DMS79 (cell line): ENCODE results near the gene MRPL10.

Experiments
- DNase-seq: peaks from one replicate; lab custom pipeline; 2025; lab: John Stamatoyannopoulos, UW

The MRPL10 gene

GRCh38 chr17:47839071-47839470 lies 7.7 kb upstream of the MRPL10 start:
- no peak for DNase-seq

DNA sequence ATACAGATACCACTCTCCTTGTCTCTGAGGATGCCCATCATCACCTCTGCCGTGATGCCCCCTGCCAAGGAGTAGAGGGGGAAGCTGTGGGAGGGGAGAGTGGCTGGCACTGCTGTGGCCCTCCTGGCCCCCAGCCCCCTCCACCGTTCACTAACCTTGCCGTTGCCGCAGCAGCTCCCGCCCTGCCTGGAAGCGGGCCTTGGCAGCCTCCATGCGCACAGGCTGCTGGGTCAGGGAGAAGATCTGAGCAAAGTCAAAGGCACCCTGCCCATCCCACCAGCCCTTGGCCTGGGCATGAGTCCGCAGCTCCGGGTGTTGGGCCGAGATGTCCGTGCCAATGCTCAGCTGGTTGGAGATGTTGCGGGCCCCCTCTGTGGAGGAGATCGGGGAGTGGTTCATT lies 7.3 kb upstream of the MRPL10 start:
- no peak for DNase-seq

DNA sequence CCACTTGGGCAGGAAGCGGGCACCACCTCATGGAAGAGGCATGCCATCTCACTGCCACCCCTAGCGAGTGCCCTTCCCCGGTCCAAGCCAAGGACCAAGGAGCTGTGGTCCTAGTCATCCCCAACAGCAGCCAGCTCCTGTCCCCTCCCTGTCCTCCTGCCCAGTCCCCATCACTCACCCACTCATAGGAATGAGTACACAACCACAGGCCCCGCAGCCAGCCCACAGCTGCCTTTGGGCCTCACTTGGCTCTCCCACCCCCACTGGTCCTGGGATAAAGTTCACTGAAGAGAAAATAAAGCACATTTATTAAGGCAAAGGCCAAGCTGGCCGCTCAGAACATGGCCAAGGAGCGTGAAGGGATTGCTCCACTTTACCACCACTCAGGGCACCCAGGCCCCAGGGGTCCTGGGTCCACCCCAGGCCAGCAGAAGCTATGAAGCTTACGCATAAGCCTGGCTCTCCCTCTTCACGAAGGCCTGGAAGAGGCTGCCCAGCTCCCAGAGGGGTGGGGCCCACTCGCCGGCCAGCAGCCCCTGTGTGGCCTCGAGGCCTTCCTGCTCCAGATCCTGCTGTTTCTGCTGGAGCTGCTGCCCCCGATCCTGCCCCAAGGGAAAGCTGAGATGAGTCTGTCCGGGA lies 6.2 kb upstream of the MRPL10 start:
- no peak for DNase-seq

DNA sequence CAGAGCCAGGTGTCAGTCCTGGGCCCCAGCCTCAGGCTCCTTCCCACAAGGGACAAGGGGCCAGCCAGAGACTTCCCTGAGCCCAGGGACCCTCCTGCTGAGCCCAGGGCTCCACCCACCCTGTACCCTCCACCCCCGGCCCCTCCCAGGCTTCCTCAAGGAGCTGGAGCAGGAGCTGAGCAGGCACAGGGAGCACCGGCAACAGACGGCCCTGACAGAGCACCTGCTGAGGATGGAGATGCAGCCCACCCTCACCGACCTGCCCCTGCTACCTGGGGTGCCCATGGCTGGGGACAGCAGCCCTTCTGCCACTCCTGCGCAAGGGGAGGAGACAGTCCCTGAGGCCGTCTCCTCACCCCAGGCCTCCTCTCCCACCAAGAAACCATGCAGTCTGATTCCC lies 5.3 kb upstream of the MRPL10 start:
- no peak for DNase-seq

DNA sequence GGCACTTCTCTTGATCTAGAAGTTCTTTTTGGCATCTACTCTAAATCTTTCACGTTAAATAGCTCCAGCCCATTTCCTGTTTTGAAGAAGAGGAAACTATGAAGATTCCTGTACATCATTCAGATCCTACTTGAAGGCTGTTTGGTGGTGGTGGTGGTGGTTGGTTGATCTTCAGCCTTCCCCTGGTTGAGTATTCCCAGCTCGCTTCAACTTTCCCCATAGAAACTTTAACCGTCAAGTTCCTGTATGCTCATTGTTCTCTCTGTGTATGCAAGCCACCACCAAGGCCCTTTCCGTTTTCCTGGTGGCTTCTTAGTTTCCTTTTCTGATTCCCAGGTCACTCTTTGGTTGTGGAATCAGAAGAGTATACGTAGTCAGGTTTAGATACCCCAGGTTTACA lies 3.4 kb upstream of the MRPL10 start:
- no peak for DNase-seq

DNA sequence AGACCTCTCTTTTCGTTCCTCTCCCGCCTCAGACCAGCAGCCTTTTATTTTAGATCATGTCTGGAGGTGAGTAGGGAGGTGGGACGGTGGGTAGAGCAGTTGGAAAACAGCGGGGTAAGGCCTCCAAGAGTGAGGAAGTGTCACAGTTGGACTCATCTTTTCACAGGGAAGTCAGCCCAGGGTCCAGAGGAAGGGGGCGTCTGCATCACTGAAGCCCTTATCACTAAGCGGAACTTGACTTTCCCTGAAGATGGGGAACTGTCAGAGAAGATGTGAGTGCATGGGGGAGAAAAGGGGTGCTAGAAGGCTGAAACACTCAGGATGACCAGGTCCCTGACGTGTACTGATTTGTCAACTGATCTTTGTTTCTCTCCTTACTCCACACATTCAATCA lies 590 bp upstream of the MRPL10 start:
- DNase-seq = no peak

GRCh38 chr17:47830396-47831002 lies 842 bp downstream of the MRPL10 start:
- no peak for DNase-seq

- DNase-seq = no peak
Observed at GRCh38 chr17:47829870-47830269, 1.5 kb downstream of the MRPL10 start.

DNA sequence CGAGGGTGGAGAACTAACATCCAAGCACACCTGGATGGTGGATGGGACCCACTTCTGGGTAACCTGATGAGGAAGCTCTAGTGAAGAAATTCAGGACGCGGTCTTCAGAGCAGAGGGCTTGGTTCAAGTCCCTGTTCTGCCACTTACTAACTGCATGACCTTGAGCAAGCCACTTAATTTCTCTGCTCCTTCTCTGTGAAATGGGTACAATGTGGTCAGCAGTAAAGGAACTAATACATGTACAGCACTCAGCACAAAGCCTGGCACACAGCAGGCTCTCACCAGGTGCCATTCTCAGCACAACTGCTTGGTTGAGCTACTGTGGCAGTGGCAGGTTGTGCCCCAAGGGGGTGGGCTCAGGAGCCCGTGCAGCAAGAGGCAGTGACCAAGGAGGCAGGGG lies 7.8 kb downstream of the MRPL10 start:
- no peak for DNase-seq

GRCh38 chr17:47822785-47823184 lies 8.6 kb downstream of the MRPL10 start:
- no peak for DNase-seq

- DNase-seq = peak; percentile 79
Observed at GRCh38 chr17:47821424-47822391, 9.6 kb downstream of the MRPL10 start, which contains the start of gene OSBPL7. Gene OSBPL7, minus strand, starts transcription at chr17:47821794. Its CDS starts 1,516 bp downstream, at chr17:47820278.

DNA sequence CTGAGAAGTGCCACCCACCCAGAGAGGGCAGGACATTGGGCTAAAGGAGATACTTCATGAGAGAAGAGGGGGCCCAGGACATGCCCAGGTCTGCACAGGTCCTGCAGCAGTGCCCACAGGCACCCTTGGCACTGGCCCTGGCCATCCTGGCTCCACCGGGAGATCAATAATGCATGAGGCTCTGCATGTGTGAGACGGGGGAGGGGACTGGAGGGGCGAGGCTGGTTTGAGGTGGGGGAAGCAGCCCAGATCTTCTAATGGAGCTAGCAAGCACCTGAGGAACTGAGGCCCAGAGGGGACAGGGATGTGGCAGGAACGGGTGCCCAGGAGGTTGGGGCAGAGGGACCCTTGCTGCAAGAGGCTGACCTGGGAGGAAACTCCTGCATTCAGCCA lies 10.3 kb downstream of the MRPL10 start:
- no peak for DNase-seq

DNA sequence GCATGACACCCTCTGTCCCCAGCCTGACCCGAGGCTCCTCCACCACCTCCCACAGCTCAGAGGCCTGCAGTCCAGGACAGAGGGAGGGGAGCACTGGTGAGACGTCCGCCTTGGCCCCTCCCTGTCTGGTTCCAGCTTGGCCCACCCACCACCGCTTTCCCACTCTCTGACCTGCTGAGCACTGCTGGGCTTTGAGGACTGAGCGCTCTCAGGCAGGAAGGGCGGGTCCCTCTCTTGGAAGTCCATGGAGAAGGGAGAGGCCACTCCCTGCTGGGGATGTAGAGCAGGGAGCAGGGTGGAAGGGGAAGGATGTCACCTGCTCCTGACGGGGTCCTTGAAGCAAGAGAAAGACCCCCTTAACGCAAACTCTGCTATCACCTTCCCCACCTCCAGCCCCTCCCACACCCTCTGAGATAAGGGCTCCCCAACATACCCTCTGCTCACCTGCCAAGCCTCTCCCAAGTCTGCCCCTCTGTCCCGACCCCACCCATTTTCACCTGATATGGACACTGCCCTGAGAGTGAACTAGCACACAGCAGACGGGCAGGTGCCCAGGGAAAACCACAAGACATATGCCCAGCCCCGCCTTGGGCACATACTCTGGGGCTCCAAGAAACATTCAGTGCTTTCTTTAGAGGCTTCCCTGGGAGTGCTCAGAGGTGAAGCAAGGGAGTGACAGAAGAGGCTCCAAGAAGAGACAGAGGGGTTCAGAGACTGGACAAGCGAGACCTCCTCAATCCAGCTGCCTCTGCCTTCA lies 11.1 kb downstream of the MRPL10 start:
- no peak for DNase-seq

DNA sequence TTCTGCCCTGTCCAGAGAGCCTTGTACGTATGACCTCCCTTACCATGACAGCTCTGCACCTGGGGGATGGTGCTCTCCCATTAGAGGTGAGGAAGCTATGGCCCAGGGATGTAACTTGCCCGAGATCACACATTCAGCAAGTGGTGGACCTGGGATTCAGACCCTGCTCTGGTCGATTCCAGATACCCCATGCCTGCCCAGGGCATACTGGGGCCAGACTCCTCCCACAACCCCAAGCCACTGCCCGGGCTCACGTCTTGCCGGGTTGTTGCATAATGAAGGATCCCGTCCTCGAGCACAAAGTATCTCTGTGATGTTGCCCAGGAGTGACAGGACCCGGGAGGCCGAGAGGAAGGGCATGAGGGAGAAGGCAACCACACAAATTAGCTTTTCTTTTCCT lies 11.9 kb downstream of the MRPL10 start:
- DNase-seq = no peak

DNA sequence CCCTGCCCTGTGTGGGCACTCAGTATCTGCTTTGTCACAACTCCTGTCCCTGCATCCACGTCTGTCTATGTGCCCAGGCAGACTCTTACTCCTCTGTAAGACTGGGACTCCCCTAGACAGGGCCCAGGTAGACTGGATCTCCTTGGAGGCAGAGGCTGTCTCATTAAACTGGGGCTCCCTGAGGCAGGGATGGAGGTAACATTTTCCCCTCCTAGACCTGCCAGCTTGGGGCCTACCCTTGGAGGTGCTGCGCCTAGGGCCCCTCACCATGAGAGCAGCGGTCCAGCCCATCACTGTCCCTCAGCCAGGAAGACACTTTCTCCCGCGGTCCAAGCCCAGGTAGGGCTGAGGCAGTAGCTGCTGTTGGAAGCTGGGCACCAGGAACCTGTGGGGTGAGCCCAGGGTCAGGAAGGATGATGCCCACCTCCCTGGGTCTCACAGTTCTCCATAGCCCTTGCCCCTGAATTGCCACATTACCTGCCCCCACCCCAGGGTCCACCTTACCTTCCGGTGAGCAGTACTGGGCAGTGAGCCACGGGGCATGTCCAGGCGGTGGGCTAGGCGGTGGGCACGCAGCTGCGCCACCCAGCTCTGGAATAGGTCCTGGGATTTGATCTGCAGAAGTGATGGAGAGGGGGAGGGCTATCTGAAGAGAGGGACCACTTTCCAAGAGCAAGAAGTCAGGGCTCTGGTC lies 13.2 kb downstream of the MRPL10 start:
- no peak for DNase-seq

DNA sequence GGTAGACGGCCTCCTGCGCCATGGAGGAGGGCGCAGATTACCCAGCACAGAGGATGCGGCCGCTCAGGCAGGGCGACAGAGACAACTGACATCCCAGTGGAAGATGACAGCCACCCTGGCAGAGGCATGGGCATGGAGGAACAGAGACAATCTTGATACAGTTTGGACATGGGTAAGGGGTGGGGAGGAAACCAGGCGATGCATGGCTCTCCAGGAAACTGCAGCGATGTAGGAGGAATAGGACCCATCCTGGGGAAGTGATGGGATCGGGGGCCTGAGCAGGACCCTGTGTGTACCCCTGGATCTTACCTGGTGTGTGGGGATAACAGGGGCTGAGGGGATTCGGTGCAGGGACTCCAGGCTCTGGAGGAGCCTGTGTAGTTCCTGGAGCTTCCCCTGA lies 14.4 kb downstream of the MRPL10 start:
- DNase-seq = no peak

DNA sequence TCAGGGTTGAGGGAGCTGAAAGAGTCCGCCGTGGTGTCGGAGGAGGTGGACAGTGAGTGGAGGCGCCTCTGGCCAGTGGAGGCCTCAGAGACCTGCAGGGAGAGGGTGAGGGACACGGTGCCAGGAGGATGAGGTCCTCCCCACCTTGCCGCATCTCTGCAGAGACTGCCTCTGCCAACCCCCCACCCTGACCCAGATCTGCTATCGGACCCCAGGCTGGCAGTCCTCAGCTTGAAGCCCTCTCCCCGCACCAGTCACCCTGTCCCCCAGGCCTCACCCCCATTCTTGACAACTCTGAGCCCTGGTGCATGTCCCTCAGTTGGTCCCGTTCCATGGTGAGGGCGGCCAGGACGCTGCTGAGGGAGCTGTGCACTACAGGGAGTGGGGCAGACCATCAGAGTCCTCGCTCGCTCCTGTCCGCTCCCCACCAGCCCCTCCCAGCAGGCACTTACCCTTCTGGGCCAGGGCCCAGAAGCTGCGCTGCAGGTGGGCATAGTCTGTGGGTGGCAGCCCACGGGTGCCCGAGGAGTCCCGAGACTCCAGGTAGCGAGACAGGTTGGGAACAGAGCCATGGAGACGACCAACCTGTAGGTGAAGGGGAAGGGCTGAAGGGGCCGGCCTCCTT lies 15.1 kb downstream of the MRPL10 start:
- DNase-seq = no peak

- DNase-seq = no peak
Observed at GRCh38 chr17:47815106-47815918, 16.0 kb downstream of the MRPL10 start.

DNA sequence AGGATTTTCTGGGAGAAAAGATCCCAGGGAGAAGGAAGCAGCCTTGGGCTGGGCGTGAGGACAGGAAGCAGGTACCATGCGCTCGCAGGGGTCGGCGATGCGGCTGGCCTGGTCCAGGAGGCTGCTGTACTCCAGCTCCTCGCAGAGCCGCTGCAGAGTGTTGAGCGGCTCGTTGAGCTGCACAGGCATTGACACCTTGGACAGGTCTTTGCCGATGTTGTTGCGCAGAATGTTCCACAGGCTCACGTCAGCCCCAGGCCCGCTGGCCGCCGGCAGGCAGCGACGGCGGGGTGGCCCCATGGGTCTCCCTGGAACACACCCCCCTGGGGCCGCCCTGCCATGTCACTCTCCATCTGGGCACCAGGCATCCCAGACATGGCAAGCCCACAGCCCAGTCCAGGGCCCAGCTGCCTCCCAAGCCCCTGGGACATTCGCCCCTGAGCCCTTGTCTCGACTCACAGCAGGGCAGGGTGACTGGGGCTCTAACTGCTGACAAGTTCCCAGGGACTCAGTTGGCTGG lies 17.8 kb downstream of the MRPL10 start:
- DNase-seq = no peak

- no peak for DNase-seq
Observed at GRCh38 chr17:47813077-47813476, 18.3 kb downstream of the MRPL10 start.
